Measurements from ENCODE around the gene CCL13. TPM values are rescaled to one million over a fixed set of nuclear protein-coding genes. Genes with fewer than 3 reads are reported as not detected.

Gene CCL13
- polyA plus RNA-seq, 2 of the 4 experiments (the other 2 are of a cell fraction): not detected

DNA sequence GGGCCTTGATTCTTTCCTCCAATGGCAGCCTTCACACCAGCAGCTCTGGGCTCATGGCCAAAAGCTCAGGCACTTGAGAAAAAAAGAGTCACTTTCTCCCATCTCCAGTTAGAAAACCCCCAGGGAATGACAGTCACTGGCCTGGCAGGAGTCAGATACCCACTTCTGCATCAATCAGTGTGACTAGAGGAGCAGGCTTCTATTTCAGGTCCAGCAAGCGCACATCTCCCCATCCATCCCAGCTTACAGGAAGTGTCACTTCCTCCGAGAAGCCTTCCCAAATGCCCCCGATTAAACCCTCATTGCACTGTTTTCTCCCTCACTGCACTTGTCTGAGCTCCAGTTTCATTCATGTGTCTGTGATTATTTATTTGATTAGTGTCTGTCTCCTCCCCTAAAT lies 37.1 kb downstream of the CCL13 start:
- DNase-seq (ENCODE audit: low read depth in 1 of 2, low spot score in 1 of 2) (no peak), FAIRE-seq (no peak), ATAC-seq (no peak)
- ChIA-PET POLR2A (no interaction called here), CTCF (interaction anchor here (0.6 to 1.9 kb wide), 3 partner anchors 33 to 530 kb away, joined by 3 to 5 read pairs (median 3); no protein-coding TSS in a partner anchor)
- no peak overlapping the region for H3K27ac ChIP-seq
- TF ChIP-seq JUN (IDR thresholded peaks at IDR 0.05) (no peak), PHF8 (IDR thresholded peaks at IDR 0.05; ENCODE audit: borderline replicate concordance, low read depth) (no peak), BHLHE40 (IDR thresholded peaks at IDR 0.05; ENCODE audit: low read depth, low read length) (no peak), ZFP36 (IDR thresholded peaks at IDR 0.05; ENCODE audit: borderline replicate concordance, partially characterized antibody) (no peak), RARB (CRISPR knock-in tag; IDR thresholded peaks at IDR 0.05) (no peak), CHD4 (IDR thresholded peaks at IDR 0.05; ENCODE audit: borderline replicate concordance) (no peak), FOXS1 (CRISPR knock-in tag; IDR thresholded peaks at IDR 0.05) (no peak), SREBF2 (IDR thresholded peaks at IDR 0.05) (no peak), TP53 (CRISPR knock-in tag; IDR thresholded peaks at IDR 0.05) (no peak), KDM1A (IDR thresholded peaks at IDR 0.05; ENCODE audit: low read depth) (no peak), CBX2 (IDR thresholded peaks at IDR 0.05; ENCODE audit: borderline replicate concordance, low read depth) (no peak), HOXB5 (CRISPR knock-in tag; IDR thresholded peaks at IDR 0.05) (no peak), ZNF302 (CRISPR knock-in tag; IDR thresholded peaks at IDR 0.05) (no peak), HOXB13 (CRISPR knock-in tag; IDR thresholded peaks at IDR 0.05; ENCODE audit: low read depth) (no peak), NFE2L2 (conservative IDR thresholded peaks at IDR 0.05; ENCODE audit: low read length) (no peak)
- TF ChIP-seq, protein P1, sequence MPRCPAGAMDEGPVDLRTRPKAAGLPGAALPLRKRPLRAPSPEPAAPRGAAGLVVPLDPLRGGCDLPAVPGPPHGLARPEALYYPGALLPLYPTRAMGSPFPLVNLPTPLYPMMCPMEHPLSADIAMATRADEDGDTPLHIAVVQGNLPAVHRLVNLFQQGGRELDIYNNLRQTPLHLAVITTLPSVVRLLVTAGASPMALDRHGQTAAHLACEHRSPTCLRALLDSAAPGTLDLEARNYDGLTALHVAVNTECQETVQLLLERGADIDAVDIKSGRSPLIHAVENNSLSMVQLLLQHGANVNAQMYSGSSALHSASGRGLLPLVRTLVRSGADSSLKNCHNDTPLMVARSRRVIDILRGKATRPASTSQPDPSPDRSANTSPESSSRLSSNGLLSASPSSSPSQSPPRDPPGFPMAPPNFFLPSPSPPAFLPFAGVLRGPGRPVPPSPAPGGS (IDR thresholded peaks at IDR 0.05): no peak
- TF ChIP-seq, protein P2, sequence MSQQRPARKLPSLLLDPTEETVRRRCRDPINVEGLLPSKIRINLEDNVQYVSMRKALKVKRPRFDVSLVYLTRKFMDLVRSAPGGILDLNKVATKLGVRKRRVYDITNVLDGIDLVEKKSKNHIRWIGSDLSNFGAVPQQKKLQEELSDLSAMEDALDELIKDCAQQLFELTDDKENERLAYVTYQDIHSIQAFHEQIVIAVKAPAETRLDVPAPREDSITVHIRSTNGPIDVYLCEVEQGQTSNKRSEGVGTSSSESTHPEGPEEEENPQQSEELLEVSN (IDR thresholded peaks at IDR 0.05; ENCODE audit: borderline replicate concordance, low read depth): no peak
- TF ChIP-seq, protein P3, sequence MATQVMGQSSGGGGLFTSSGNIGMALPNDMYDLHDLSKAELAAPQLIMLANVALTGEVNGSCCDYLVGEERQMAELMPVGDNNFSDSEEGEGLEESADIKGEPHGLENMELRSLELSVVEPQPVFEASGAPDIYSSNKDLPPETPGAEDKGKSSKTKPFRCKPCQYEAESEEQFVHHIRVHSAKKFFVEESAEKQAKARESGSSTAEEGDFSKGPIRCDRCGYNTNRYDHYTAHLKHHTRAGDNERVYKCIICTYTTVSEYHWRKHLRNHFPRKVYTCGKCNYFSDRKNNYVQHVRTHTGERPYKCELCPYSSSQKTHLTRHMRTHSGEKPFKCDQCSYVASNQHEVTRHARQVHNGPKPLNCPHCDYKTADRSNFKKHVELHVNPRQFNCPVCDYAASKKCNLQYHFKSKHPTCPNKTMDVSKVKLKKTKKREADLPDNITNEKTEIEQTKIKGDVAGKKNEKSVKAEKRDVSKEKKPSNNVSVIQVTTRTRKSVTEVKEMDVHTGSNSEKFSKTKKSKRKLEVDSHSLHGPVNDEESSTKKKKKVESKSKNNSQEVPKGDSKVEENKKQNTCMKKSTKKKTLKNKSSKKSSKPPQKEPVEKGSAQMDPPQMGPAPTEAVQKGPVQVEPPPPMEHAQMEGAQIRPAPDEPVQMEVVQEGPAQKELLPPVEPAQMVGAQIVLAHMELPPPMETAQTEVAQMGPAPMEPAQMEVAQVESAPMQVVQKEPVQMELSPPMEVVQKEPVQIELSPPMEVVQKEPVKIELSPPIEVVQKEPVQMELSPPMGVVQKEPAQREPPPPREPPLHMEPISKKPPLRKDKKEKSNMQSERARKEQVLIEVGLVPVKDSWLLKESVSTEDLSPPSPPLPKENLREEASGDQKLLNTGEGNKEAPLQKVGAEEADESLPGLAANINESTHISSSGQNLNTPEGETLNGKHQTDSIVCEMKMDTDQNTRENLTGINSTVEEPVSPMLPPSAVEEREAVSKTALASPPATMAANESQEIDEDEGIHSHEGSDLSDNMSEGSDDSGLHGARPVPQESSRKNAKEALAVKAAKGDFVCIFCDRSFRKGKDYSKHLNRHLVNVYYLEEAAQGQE (IDR thresholded peaks at IDR 0.05): no peak
- TF ChIP-seq, protein P4, sequence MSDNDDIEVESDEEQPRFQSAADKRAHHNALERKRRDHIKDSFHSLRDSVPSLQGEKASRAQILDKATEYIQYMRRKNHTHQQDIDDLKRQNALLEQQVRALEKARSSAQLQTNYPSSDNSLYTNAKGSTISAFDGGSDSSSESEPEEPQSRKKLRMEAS (IDR thresholded peaks at IDR 0.05): no peak
- TF ChIP-seq, protein P5, sequence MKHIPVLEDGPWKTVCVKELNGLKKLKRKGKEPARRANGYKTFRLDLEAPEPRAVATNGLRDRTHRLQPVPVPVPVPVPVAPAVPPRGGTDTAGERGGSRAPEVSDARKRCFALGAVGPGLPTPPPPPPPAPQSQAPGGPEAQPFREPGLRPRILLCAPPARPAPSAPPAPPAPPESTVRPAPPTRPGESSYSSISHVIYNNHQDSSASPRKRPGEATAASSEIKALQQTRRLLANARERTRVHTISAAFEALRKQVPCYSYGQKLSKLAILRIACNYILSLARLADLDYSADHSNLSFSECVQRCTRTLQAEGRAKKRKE (CRISPR knock-in tag; IDR thresholded peaks at IDR 0.05; ENCODE audit: low read depth): no peak
- no peaks in the 10 kb centered on the region for H3K4me1 ChIP-seq
- H3K9me3 ChIP-seq: no peaks in the 10 kb centered on the region
- no peak overlapping the region for H3K4me3 ChIP-seq
- WGBS (ENCODE audit: missing lambda C conversion rate): 77% methylated on average over 3 of the region's 3 CpGs
- no peak overlapping the region for H3K4me2 ChIP-seq

DNA sequence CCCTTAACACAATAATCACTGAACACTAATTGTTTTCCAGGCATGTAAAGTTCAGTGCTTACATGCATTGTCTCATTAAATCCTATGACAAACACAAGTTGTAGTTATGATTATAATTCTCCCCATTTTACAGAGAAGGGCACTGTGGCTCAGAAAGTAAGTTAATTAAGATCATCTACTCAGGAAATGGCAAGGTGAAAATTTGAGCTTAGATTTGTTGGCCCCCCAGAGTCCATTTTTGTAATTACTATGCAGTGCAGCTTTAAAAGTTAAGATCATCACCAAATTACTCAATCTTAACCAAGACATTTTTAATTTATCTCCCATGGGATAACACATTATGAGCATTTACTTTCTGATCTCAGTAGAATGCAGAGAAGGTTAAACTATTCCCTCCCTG lies 41.0 kb downstream of the CCL13 start:
- Histone ChIP-seq H3K4me2 (no peak overlapping the region), H3K4me3 (no peak overlapping the region), H3K4me1 (no peaks in the 10 kb centered on the region), H3K9me3 (no peaks in the 10 kb centered on the region), H3K27ac (no peak overlapping the region)
- no peak for DNase-seq (ENCODE audit: low read depth in 1 of 2, low spot score in 1 of 2)
- FAIRE-seq: no peak
- no peak for ATAC-seq
- POLR2A ChIA-PET: no interaction called here
- TF ChIP-seq HOXA7 (CRISPR knock-in tag; IDR thresholded peaks at IDR 0.05) (no peak), NPAS2 (CRISPR knock-in tag; IDR thresholded peaks at IDR 0.05; ENCODE audit: borderline replicate concordance) (no peak), FOXS1 (CRISPR knock-in tag; IDR thresholded peaks at IDR 0.05) (no peak), JUN (IDR thresholded peaks at IDR 0.05) (no peak), PHF8 (IDR thresholded peaks at IDR 0.05; ENCODE audit: borderline replicate concordance, low read depth) (no peak), RNF2 (IDR thresholded peaks at IDR 0.05; ENCODE audit: borderline replicate concordance, low read depth) (no peak), ZNF302 (CRISPR knock-in tag; IDR thresholded peaks at IDR 0.05) (no peak), MYC (IDR thresholded peaks at IDR 0.05; ENCODE audit: borderline replicate concordance, low read length) (no peak), FOSB (CRISPR knock-in tag; IDR thresholded peaks at IDR 0.05) (no peak), ZFP36 (IDR thresholded peaks at IDR 0.05; ENCODE audit: borderline replicate concordance, partially characterized antibody) (no peak), POLR2A (IDR thresholded peaks at IDR 0.05; ENCODE audit: low read length) (no peak), NR3C1 (IDR thresholded peaks at IDR 0.05) (no peak), JUNB (IDR thresholded peaks at IDR 0.05) (no peak)
- TF ChIP-seq, protein P6, sequence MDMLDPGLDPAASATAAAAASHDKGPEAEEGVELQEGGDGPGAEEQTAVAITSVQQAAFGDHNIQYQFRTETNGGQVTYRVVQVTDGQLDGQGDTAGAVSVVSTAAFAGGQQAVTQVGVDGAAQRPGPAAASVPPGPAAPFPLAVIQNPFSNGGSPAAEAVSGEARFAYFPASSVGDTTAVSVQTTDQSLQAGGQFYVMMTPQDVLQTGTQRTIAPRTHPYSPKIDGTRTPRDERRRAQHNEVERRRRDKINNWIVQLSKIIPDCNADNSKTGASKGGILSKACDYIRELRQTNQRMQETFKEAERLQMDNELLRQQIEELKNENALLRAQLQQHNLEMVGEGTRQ (IDR thresholded peaks at IDR 0.05): no peak
- TF ChIP-seq, protein P7, sequence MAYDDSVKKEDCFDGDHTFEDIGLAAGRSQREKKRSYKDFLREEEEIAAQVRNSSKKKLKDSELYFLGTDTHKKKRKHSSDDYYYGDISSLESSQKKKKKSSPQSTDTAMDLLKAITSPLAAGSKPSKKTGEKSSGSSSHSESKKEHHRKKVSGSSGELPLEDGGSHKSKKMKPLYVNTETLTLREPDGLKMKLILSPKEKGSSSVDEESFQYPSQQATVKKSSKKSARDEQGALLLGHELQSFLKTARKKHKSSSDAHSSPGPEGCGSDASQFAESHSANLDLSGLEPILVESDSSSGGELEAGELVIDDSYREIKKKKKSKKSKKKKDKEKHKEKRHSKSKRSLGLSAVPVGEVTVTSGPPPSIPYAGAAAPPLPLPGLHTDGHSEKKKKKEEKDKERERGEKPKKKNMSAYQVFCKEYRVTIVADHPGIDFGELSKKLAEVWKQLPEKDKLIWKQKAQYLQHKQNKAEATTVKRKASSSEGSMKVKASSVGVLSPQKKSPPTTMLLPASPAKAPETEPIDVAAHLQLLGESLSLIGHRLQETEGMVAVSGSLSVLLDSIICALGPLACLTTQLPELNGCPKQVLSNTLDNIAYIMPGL (CRISPR knock-in tag; IDR thresholded peaks at IDR 0.05; ENCODE audit: borderline replicate concordance): no peak
- CTCF ChIA-PET: interaction anchor here (1.5 to 3.7 kb wide), 2 partner anchors 14 to 197 kb away, joined by 4 to 12 read pairs; no protein-coding TSS in a partner anchor
